A549 (cell line): Measurements from ENCODE around the gene RBL1.

Source experiments
- CTCF ChIP-seq: fragments of >200 bp; sonication (Bioruptor Twin); formaldehyde crosslinking; IDR thresholded peaks from 3 replicates; pipeline ENCODE4 v1.5.1; 2016
- RCOR1 ChIP-seq: fragments of 150-350 bp; IDR thresholded peaks from 2 replicates; pipeline ENCODE4 v1.6.1; 2014; ENCODE audit warnings: antibody characterized with exemption, low read length, low read depth

GRCh38 chr20:37032077-37032476, 63.7 kb downstream of the RBL1 start:
- TF ChIP-seq CTCF: no peak
- TF ChIP-seq RCOR1: no peak
